ENCODE measurements around the gene CEP104. TPM values are rescaled to one million over a fixed set of nuclear protein-coding genes. Genes with fewer than 3 reads are reported as not detected.

CEP104 gene
- 23.8 and 38.9 TPM in 2 replicates for total RNA-seq

DNA sequence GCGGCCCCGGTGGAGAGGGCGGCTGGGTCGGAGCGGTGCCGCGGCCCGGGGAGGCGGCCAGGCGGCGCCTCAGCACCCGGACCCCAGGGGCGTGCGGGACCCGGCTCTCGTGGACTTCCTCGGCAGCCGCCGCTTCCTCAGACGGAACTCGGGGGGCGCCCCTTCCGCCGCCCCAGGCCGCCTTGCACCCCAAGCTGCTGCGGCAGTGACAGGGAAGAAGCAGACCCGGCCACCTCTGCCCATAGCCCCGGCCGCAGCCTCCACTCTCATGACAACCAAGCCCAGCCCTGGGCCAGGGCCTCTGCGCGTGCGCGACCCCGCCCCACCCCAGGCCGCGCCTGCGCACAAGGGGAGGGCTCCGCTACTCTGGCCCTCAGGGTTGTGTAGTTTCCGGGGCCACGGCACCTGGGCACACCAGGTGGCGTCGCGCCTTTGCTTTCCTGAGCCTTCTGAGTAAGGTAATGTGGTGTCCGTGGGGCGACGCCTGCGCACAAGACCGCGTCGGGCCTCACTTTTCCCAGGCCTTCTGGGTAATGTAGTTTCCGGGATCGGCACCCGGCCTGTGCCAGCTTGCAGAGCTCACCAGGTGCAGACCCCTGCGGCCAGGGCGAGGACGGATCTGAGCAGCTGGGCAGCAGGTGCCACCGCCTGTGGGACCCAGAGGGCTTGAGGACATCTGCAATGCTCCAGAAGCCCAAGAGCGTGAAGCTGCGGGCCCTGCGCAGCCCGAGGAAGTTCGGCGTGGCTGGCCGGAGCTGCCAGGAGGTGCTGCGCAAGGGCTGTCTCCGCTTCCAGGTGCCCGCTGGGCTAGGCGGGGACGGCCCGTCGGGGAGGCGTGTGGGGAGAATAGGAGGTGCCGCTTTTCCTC lies at the start of gene CEP104, which contains the start of gene DFFB:
CEP104 (minus strand) TSS at position 289 of the 868 bp plus-strand sequence. CDS start 4,804 bp downstream, outside the sequence.
DFFB (plus strand) TSS at position 554 of the 868 bp plus-strand sequence; CDS start at position 682, 128 bp downstream.
- peak; percentile 85 for DNase-seq

DNA sequence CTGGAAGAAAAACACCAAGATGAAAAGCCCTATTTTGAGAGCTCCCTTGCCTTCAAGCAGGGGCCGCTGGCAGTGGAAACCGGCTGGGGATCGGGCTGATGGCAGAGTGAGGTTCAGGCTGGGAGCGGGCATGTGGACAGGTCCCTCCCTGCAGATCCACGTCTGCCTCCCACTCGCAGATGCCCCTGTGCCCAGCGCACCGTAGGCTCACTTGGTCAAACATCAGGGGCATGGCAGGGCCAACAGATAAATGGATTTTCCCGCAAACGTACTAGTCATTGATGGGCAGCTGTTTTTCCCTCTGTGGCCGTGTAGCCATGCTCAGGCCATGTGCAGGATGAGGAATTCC lies 49.6 kb upstream of the CEP104 start:
- DNase-seq: no peak

- DNase-seq: no peak
These were observed 49.1 kb upstream of the CEP104 start for GRCh38 chr1:3905953-3906671.

- DNase-seq: no peak
These were observed 48.4 kb upstream of the CEP104 start for GRCh38 chr1:3905266-3905952.

DNA sequence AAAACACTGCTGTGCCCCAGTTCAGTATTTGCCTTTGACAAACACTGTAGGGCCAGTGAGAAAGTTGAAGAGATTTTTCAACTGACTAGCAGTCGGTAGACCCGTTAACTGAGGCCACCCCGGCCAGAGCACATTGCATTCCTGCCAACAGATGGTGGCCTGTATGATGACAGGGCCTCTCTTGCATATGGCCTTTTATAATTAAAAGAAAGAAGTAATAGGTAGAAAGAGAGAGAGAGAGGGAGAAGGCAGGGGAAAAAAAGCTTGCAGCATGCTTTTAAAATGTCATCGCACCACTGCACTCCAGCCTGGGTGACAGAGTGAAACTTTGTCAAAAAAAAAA lies 47.8 kb upstream of the CEP104 start:
- DNase-seq: no peak

- no peak for DNase-seq
These were observed 47.2 kb upstream of the CEP104 start for GRCh38 chr1:3904006-3904842.

GRCh38 chr1:3903141-3904005 lies 46.4 kb upstream of the CEP104 start:
- DNase-seq: peak; percentile 9

DNA sequence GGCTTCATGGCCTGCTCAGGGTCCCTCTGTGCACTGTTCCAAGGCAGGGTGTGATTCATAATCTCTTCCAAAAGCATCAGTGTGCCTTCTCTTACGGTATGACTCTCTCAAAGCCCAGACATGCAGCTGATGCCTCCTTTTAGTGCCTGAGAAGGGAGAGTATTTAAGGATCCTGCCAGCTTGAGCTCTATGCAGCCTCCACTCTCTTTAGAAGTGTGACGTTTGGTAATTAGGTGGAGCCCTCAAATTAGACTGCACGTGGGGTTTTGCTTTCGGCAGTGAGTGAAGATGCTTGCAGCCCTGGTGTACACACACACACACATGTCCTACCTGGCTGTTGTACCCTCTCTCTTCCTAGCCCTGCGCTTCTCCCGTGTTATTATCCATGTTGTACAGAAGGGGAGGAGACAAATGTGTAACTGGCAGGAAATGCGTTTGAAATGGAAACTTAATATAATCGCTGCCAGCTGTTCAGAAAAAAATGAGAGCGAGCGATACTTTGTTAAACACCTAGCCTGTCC lies 45.6 kb upstream of the CEP104 start:
- peak; percentile 15 for DNase-seq

GRCh38 chr1:3902111-3902511 lies 45.1 kb upstream of the CEP104 start:
- DNase-seq: no peak

DNA sequence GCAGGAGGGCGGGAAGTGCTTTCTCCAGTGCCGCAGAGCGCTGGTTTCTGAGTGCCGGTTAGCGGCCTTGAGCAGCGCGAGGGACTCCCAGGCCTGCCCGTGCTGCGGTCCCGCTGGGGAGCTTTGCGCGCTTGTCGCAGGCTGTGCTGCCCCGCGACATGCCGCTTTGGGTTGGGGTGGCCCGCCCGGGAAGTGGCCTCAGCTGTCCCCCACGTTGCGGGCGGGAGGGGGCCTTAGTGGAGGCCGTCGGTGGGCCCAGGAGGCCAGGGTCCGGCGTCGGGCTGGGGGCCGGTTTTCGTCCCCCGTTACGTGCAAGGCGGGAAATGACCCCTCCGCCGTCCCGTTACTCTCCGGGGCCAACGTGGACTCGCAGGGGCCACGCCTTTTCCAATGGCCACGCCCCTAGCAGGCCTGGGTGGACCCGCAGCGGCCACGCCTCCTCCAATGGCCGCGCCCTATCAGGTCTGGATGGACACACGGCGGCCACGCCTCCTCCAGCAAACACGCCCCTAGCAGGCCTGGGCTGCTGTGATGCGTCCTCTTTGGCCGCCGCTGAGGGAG lies 44.0 kb upstream of the CEP104 start:
- DNase-seq: peak; percentile 98

DNA sequence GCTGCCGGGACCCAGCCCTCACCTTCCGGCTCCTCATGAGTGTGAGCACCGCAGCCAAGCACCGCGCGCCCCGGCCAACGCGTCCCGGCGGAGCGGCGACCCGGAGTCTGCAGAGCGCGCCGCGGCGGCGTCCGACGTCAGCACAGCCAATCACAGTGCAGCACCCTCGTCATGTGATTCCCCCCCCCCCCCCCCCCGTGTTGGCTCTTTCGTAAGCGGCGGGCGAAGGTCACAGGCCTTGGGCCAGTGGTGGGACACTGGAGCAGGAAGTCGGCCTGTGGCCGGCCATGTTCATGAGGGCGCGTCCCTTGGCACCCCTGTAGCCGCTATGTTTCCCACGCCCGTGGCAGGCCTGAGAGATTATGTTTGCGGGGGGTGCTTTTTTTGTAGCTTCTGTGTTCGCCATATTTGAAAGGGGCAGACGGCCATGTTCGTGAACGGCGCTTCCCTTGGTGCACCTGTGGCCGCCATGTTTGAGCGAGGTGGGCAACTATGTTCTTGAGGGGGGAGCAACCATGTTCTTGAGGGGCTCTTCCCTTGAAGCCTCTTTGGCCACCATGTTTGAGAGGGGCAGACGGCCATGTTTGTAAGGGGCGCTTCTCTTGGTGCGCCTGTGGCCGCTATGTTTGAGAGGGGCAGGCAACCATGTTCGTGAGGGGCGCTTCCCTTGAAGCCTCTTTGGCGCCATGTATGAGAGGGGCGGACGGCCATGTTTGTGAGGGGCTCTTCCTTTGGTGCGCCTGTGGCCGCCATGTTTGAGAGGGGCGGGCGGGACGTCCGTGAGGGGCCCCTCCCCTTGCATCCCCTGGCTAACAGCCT lies 43.3 kb upstream of the CEP104 start, which contains the start of gene C1orf174:
C1orf174 (minus strand) TSS at position 123 of the 819 bp plus-strand sequence; CDS start at position 37, 86 bp downstream.
- DNase-seq: peak; percentile 98

DNA sequence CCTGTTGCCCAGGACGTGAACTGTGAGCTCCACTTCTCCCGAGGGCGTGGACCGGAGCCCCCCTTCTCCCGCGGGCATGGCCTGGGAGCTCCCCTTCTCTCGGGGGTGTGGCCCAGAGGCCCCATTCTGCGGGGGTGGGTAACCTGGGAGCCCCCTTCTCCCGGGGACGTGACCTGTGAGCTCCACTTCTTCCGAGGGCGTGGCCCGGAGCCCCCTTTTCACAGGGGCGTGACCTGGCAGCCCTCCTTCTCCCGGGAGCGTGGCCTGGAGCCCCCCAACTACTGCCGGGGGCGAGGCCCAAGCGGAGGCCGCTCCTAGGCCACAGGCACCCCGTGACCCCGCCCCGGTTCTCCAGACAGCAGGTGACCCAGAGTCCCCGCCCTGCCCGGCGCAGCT lies 42.7 kb upstream of the CEP104 start:
- DNase-seq: no peak

DNA sequence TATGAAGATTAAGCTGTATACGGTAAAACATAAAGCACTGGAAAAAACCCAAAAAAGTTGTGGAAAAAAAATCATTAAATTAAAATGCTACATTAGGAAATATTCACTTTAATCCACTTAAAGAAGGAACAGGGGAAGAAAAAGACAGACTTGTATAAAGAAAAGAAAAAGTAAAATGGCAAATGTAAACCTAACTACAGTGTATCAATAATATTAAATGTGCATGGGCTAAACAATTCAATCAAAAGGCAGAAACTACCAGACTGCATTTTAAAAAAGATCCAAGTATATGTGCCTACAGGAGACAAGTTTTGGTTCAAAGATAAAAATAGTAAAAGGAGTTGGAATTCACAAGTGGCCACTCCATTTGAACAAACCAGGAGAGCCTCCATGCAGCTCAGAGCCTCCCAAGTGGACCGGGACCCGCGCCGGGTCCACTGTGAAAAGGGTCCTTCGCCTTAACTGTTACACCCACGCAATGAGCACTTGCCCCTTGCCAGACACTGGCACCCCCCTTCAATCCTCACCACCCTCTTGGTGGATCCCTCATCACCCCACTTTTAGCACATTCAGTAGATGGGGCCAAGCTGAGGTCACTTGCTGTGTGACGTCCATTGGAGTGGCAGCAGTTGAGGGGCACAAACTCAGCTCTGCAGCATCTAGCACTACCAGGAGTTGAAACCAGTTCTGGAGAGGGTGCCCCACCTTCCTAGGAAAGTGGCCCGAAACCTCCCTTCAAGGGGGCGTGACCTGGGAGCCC lies 42.2 kb upstream of the CEP104 start:
- peak; percentile 22 for DNase-seq

GRCh38 chr1:3898475-3898735 lies 41.4 kb upstream of the CEP104 start:
- no peak for DNase-seq

GRCh38 chr1:3896396-3897000 lies 39.5 kb upstream of the CEP104 start:
- no peak for DNase-seq

DNA sequence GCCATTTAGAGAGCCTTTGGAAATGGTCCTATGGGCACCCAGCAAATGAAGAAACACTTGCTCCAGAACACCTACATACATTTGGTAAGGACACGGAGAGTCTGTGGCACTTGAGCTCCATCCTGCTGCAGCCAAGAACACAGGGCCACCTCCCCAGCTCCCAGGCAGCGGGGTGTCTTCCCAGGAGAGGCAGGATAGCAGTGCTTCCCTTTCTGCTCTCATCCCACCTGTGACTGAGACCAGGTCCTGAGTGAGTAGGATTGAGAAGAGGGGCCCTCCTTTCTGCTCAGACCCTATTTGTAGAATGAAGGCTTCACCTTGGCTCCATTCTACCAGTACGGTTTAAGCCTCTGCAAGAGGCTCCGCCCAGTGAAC lies 38.9 kb upstream of the CEP104 start:
- DNase-seq: no peak

- no peak for DNase-seq
These were observed 38.4 kb upstream of the CEP104 start for GRCh38 chr1:3895279-3895950.

DNA sequence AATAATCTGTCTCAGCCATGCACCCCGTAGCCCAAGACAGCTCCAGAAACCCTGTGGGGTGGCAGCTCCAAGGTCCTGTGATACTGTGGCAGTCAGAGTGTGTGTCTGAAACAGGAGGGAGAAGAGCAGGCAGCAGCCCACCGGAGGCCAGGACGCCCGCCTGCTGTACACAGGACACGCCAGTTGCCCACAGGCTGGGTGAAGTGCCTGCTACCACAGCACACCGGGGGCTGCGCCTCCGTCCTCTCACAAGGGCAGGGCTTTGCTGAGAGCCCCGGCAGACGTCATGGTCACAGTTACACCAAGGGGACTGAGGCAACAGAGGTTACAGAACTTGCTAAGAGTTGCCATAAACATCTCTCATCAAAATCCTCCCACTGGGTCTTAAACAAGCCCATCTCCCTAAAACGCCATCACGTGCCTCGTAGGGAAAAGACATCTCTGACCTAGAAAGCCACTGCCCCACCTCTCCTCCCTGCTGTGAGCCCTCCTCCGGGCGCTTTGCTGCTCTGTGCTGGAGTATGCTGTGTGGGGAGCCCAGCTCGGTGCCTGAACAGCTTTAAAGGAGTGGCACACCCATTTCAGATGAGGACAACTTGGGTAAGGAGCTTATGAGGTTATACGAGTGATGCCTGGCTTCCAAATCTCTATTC lies 37.7 kb upstream of the CEP104 start:
- no peak for DNase-seq

Data from dermis blood vessel endothelial cell (primary cell).